ENCODE measurements around the gene EP400. TPM values are rescaled to one million over a fixed set of nuclear protein-coding genes. Genes with fewer than 3 reads are reported as not detected.

Gene EP400
- polyA plus RNA-seq, 1 donor (not counting 4 experiments of a cell fraction or from before 2014, with no cell fraction given): 4.1 TPM

GRCh38 chr12:131941987-131942341 lies 7.8 kb upstream of the EP400 start:
- Histone ChIP-seq H3K4me3 (ENCODE audit: control insufficient read depth in 2 of 3, extremely low read depth in 1 of 3, insufficient read depth in 2 of 3, low read depth in 1 of 3, low read length in 3 of 3) (no peak overlapping the region), H3K27me3 (ENCODE audit: control insufficient read depth, extremely low read depth, insufficient read depth, low read length) (no peaks in the 10 kb centered on the region), H4K20me1 (ENCODE audit: control insufficient read depth, extremely low read depth, insufficient read depth, low read length) (peaks cover 3% of the 10 kb centered on the region), H3K79me2 (ENCODE audit: control insufficient read depth, insufficient read depth, low read length) (peaks cover 2% of the 10 kb centered on the region), H3K9me1 (ENCODE audit: control insufficient read depth, extremely low read depth, insufficient read depth, low read length) (no peaks in the 10 kb centered on the region), H3K9me3 (ENCODE audit: control insufficient read depth, low read depth, low read length) (no peaks in the 10 kb centered on the region), H3K4me1 (ENCODE audit: control insufficient read depth, extremely low read depth, insufficient read depth, low read length) (no peaks in the 10 kb centered on the region), H3K9ac (ENCODE audit: control insufficient read depth, extremely low read depth, insufficient read depth, low read length) (no peak overlapping the region), H2AFZ (ENCODE audit: control insufficient read depth, low read length) (no peak overlapping the region), H3K4me2 (ENCODE audit: control insufficient read depth, extremely low read depth, insufficient read depth, low read depth, low read length) (no peak overlapping the region), H3K27ac (ENCODE audit: control insufficient read depth, insufficient read depth, low read length) (no peak overlapping the region), H3K36me3 (ENCODE audit: control insufficient read depth in 2 of 2, extremely low read depth in 1 of 2, insufficient read depth in 2 of 2, low read length in 2 of 2) (peaks cover 26 to 35% of the 10 kb centered on the region in 2 experiments)
- dilution Hi-C loops (cut with MboI; ENCODE audit: extremely low pct_ligation_motif_present, low sequenced_read_pairs): no loop called here
- no peak for TF ChIP-seq CTCF (optimal IDR thresholded peaks at IDR 0.05 in 1 of 3, IDR thresholded peaks at IDR 0.05 in 1 of 3, conservative IDR thresholded peaks at IDR 0.05 in 1 of 3; ENCODE audit: extremely low read depth in 1 of 3, insufficient read depth in 2 of 3, low read length in 3 of 3)
- TF ChIP-seq EZH2 (IDR thresholded peaks at IDR 0.05; ENCODE audit: low read length): no peak
- FAIRE-seq: no peak
- DNase-seq (ENCODE audit: low read depth, low spot score): no peak

GRCh38 chr12:131942671-131943070 lies 7.1 kb upstream of the EP400 start:
- Histone ChIP-seq H3K4me1 (ENCODE audit: control insufficient read depth, extremely low read depth, insufficient read depth, low read length) (no peaks in the 10 kb centered on the region), H3K36me3 (ENCODE audit: control insufficient read depth in 2 of 2, extremely low read depth in 1 of 2, insufficient read depth in 2 of 2, low read length in 2 of 2) (peaks cover 26 to 35% of the 10 kb centered on the region in 2 experiments), H3K9me3 (ENCODE audit: control insufficient read depth, low read depth, low read length) (no peaks in the 10 kb centered on the region), H4K20me1 (ENCODE audit: control insufficient read depth, extremely low read depth, insufficient read depth, low read length) (peaks cover 3% of the 10 kb centered on the region), H3K9me1 (ENCODE audit: control insufficient read depth, extremely low read depth, insufficient read depth, low read length) (no peaks in the 10 kb centered on the region), H3K27ac (ENCODE audit: control insufficient read depth, insufficient read depth, low read length) (no peak overlapping the region), H3K9ac (ENCODE audit: control insufficient read depth, extremely low read depth, insufficient read depth, low read length) (no peak overlapping the region), H3K27me3 (ENCODE audit: control insufficient read depth, extremely low read depth, insufficient read depth, low read length) (no peaks in the 10 kb centered on the region), H3K4me3 (ENCODE audit: control insufficient read depth in 2 of 3, extremely low read depth in 1 of 3, insufficient read depth in 2 of 3, low read depth in 1 of 3, low read length in 3 of 3) (no peak overlapping the region), H3K79me2 (ENCODE audit: control insufficient read depth, insufficient read depth, low read length) (peaks cover 2% of the 10 kb centered on the region), H2AFZ (ENCODE audit: control insufficient read depth, low read length) (no peak overlapping the region), H3K4me2 (ENCODE audit: control insufficient read depth, extremely low read depth, insufficient read depth, low read depth, low read length) (no peak overlapping the region)
- dilution Hi-C loops (cut with MboI; ENCODE audit: extremely low pct_ligation_motif_present, low sequenced_read_pairs): no loop called here
- FAIRE-seq: no peak
- DNase-seq (ENCODE audit: low read depth, low spot score): no peak
- TF ChIP-seq EZH2 (IDR thresholded peaks at IDR 0.05; ENCODE audit: low read length): no peak
- TF ChIP-seq CTCF (optimal IDR thresholded peaks at IDR 0.05 in 1 of 3, IDR thresholded peaks at IDR 0.05 in 1 of 3, conservative IDR thresholded peaks at IDR 0.05 in 1 of 3; ENCODE audit: extremely low read depth in 1 of 3, insufficient read depth in 2 of 3, low read length in 3 of 3): no peak
